ENCODE measurements around the gene TMEM165.
A peak's percentile ranks its signal among the peaks of the same experiment; 100 is the strongest.
"Not testable (repeated sequence)": the region's sequence is repeated elsewhere in the genome, so short reads cannot be mapped to it uniquely, and the experiment has no call there.

Gene TMEM165

DNA sequence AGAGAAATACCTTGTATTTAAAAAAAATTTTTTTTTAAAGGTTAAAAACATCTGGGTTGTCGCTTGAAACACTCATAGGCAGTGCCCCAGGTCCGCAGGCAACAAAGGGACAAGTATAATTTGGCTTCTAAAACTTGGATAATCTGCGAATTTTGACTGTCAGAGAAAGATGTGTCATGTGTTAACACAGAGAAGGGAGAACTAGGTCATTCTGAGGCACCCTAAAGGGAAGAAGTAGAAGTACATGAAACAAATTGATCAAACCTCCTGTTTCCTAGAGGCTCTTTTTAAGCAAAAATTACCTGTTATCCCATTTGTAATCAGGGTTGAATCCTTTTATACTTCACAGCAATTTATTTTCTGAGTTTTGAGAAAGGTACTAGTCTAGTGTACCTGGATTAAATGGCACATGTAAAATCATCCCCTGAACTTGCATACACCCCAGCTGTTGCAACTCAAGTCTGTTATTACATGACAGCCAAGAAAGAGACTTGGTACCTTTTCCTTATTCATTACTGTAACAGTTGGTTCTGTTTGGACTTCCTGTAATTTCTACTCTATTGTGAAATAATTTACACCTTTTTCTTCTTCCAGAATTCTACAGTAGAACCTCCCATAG, 48.0 kb upstream of the TMEM165 start:
- TF ChIP-seq EZH2phosphoT487 (IDR thresholded peaks at IDR 0.05; ENCODE audit: low read depth) = no peak
- no peak for TF ChIP-seq CTCF (IDR thresholded peaks at IDR 0.05; ENCODE audit: low read depth, low read length)
- no peak overlapping the region for H3K27ac ChIP-seq (ENCODE audit: low read length)

GRCh38 chr4:55348466-55348865, 47.3 kb upstream of the TMEM165 start:
- Histone ChIP-seq H3K79me2 (ENCODE audit: low read length) (peaks cover 8% of the 10 kb centered on the region; the same call in 1 of the 2 replicates), H3K36me3 (replicated peaks; ENCODE audit: low read depth, low read length) (peaks cover 6% of the 10 kb centered on the region), H2AFZ (ENCODE audit: low read depth, low read length) (no peak overlapping the region), H3K27me3 (ENCODE audit: low read depth, low read length) (no peaks in the 10 kb centered on the region), H3K4me1 (ENCODE audit: low read length) (peaks cover 15% of the 10 kb centered on the region), H3K4me3 (ENCODE audit: low read length) (no peak overlapping the region), H4K20me1 (ENCODE audit: insufficient read depth, low read length) (no peaks in the 10 kb centered on the region), H3K4me2 (ENCODE audit: low read length) (no peak overlapping the region), H3K9ac (ENCODE audit: low read length) (no peak overlapping the region), H3K27ac (ENCODE audit: low read length) (no peak overlapping the region), H3K9me3 (ENCODE audit: insufficient read depth, low read length) (no peaks in the 10 kb centered on the region)
- TF ChIP-seq CTCF (IDR thresholded peaks at IDR 0.05; ENCODE audit: low read depth, low read length) = no peak
- no peak for TF ChIP-seq EZH2phosphoT487 (IDR thresholded peaks at IDR 0.05; ENCODE audit: low read depth)

More for the DNA sequence above, 48.0 kb upstream of the TMEM165 start:
- Histone ChIP-seq H2AFZ (ENCODE audit: low read depth, low read length) (no peak overlapping the region), H3K4me3 (ENCODE audit: low read length) (peak overlapping the region; percentile 91), H3K4me1 (ENCODE audit: low read length) (peaks cover 15% of the 10 kb centered on the region), H3K79me2 (ENCODE audit: low read length) (peaks cover 8% of the 10 kb centered on the region; the same call in 1 of the 2 replicates), H3K36me3 (replicated peaks; ENCODE audit: low read depth, low read length) (peaks cover 3% of the 10 kb centered on the region), H4K20me1 (ENCODE audit: insufficient read depth, low read length) (no peaks in the 10 kb centered on the region), H3K9ac (ENCODE audit: low read length) (no peak overlapping the region), H3K9me3 (ENCODE audit: insufficient read depth, low read length) (no peaks in the 10 kb centered on the region), H3K4me2 (ENCODE audit: low read length) (peak overlapping the region; percentile 92), H3K27me3 (ENCODE audit: low read depth, low read length) (no peaks in the 10 kb centered on the region)

DNA sequence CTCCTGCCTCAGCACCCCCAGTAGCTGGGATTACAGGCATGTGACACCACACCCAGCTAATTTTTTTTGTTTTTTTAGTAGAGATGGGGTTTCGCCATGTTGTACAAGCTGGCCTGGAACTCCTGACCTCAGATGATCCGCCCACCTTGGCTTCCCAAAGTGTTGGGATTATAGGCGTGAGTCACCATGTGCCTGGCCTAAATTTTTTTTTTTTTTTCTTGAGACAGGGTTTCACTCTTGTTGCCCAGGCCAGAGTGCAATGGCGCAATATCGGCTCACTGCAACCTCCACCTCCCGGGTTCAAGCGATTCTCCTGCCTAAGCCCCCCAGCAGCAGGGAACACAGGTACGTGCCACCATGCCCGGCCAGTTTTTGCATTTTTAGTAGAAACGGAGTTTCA, 44.9 kb upstream of the TMEM165 start:
- peaks cover 11% of the 10 kb centered on the region for H3K4me1 ChIP-seq (ENCODE audit: low read length)
- not testable (repeated sequence) for H3K79me2 ChIP-seq (ENCODE audit: low read length); H3K9ac ChIP-seq (ENCODE audit: low read length); H3K9me3 ChIP-seq (ENCODE audit: insufficient read depth, low read length); H3K4me3 ChIP-seq (ENCODE audit: low read length); H3K36me3 ChIP-seq (replicated peaks; ENCODE audit: low read depth, low read length); H2AFZ ChIP-seq (ENCODE audit: low read depth, low read length); H3K27ac ChIP-seq (ENCODE audit: low read length); H3K4me2 ChIP-seq (ENCODE audit: low read length); H3K27me3 ChIP-seq (ENCODE audit: low read depth, low read length); H4K20me1 ChIP-seq (ENCODE audit: insufficient read depth, low read length)

GRCh38 chr4:55351824-55352223, 43.9 kb upstream of the TMEM165 start:
- Histone ChIP-seq H3K9me3 (ENCODE audit: insufficient read depth, low read length) (no peaks in the 10 kb centered on the region), H3K4me3 (ENCODE audit: low read length) (no peak overlapping the region), H3K9ac (ENCODE audit: low read length) (no peak overlapping the region), H3K79me2 (ENCODE audit: low read length) (peaks cover 6% of the 10 kb centered on the region; the same call in 1 of the 2 replicates), H3K27me3 (ENCODE audit: low read depth, low read length) (no peaks in the 10 kb centered on the region), H3K27ac (ENCODE audit: low read length) (no peak overlapping the region), H3K36me3 (replicated peaks; ENCODE audit: low read depth, low read length) (peaks cover 6% of the 10 kb centered on the region), H2AFZ (ENCODE audit: low read depth, low read length) (no peak overlapping the region), H3K4me1 (ENCODE audit: low read length) (peaks cover 11% of the 10 kb centered on the region), H3K4me2 (ENCODE audit: low read length) (no peak overlapping the region), H4K20me1 (ENCODE audit: insufficient read depth, low read length) (no peaks in the 10 kb centered on the region)
- TF ChIP-seq CTCF (IDR thresholded peaks at IDR 0.05; ENCODE audit: low read depth, low read length) = no peak
- TF ChIP-seq EZH2phosphoT487 (IDR thresholded peaks at IDR 0.05; ENCODE audit: low read depth) = no peak
